HFF-Myc (cell line): ENCODE measurements around the gene JAML.

Experiments
- DNase-seq: peaks from one replicate; pipeline ENCODE4 v3.0.0-alpha.2; 2011; ENCODE audit warnings: low read depth; ENCODE audit errors: extremely low read depth
- H3K4me3 ChIP-seq: replicated peaks from 2 replicates; pipeline ENCODE4 v1.5.1; 2011; ENCODE audit warnings: low read depth, mild to moderate bottlenecking, control low read depth, low read length
- TF ChIP-seq, protein P1 (sequence below): IDR thresholded peaks from 2 replicates; pipeline ENCODE4 v1.5.1; 2012; ENCODE audit warnings: mild to moderate bottlenecking, low read depth, low read length, control low read depth; ENCODE audit errors: missing control alignments

JAML gene

DNA sequence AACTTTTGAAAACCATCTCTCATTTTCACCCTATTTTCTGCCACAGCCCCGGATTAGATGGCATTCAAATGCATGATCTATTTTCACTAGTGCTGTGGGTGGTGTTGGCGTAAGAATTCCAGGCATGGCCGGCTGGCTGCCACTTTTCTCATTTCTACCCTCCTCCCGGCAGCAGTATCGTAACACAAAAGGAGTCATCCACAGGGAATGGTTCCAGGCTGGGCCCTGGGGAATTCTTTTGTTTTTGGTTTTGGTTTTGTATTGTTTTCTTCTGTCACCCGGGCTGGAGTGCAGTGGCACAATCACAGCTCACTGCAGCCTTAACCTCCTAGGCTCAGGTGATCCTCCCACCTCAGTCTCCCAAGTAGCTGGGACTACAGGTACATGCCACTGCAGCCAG, 13.8 kb downstream of the JAML start:
- no peak for DNase-seq
- TF ChIP-seq, protein P1, sequence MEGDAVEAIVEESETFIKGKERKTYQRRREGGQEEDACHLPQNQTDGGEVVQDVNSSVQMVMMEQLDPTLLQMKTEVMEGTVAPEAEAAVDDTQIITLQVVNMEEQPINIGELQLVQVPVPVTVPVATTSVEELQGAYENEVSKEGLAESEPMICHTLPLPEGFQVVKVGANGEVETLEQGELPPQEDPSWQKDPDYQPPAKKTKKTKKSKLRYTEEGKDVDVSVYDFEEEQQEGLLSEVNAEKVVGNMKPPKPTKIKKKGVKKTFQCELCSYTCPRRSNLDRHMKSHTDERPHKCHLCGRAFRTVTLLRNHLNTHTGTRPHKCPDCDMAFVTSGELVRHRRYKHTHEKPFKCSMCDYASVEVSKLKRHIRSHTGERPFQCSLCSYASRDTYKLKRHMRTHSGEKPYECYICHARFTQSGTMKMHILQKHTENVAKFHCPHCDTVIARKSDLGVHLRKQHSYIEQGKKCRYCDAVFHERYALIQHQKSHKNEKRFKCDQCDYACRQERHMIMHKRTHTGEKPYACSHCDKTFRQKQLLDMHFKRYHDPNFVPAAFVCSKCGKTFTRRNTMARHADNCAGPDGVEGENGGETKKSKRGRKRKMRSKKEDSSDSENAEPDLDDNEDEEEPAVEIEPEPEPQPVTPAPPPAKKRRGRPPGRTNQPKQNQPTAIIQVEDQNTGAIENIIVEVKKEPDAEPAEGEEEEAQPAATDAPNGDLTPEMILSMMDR = no peak
- H3K4me3 ChIP-seq = no peak overlapping the region

DNA sequence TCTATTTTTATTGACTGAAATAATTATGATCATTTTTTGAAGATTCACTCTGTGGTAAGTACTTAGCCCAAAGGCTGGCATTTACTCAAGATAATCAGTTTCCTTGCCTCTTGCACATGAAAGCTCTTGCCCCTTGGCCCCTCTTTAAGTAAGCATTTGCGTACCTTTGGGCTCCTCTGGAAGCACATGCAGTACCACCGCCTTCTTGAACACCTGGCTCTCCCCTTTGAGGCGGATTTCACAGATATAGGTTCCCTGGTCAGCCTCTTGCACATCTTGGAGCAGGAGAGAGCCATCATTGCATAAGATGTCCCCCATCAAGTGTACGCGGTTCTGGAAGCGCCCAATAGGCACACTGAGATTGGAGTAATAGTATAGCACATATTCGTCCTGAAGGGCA, 14.5 kb downstream of the JAML start:
- DNase-seq = no peak
- no peak overlapping the region for H3K4me3 ChIP-seq
- TF ChIP-seq, protein P1 = no peak

DNA sequence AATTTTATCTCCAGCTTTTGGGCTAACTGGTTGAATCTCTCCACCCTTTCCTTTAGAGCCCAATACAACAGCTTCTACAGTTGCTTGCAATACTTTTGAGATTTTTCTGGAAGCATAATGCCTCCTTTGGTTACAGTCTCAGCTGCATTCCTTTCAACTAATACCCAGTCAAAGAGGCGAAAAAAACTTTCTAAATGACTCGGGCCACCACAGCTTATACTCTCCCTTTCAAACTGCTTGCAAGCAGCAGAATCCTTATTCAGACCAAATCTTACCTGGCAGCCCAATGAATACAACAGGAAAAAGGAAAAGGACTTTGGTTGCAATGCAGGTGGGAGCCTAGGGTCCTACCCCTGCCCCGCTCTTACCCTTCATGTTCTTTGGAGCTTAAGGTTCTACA, 15.8 kb downstream of the JAML start:
- no peak for DNase-seq
- no peak overlapping the region for H3K4me3 ChIP-seq
- TF ChIP-seq, protein P1 = no peak

DNA sequence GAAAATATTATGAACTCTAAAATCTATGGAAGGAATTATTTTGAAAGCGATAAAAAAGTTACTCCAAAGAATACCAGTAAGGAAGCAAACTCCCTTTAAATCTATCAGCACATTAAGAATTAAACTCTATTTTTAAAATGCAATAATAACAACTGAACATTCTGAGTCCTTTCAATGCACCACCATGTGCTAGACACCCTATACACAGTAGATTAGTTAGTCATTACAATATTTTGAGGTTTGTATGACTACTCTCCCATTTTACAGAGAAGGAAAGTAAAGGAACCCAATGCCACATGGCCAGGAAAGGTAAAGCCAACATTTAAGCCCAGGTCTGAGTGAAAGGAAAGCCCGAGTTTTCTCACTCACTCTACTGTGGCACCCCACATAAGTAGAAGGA, 17.7 kb downstream of the JAML start:
- DNase-seq = no peak
- H3K4me3 ChIP-seq = no peak overlapping the region
- TF ChIP-seq, protein P1 = no peak

DNA sequence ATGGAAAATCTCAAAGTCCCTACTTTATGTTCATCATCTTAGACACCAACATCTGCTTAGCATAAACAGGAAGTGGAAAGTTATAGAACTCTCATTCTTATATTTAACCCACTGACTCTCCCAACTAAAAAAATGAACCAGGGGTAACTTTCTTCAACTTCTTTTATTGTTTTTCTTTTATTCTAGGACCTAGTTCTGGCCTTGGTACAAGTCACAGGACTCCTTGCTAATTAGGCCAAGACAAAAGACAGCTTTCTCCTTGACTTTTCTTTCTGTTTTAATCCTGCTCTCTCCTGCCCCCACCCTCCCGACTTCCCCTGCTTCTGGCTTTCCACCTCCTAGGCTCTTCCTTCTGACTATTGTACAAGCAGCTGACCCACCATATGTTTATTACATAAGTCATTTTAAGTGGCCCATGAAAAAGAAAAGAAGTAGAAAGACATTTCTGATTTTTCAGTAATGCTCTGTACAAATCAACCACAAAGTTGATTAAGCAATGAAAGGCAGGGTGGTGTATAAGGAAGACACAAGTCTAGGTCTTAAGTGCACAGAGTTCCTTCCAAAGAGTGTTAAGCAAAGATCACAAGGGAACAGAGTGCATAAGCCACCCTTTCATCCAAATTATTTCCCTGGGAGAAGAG, 18.3 kb downstream of the JAML start:
- DNase-seq = no peak
- no peak overlapping the region for H3K4me3 ChIP-seq

DNA sequence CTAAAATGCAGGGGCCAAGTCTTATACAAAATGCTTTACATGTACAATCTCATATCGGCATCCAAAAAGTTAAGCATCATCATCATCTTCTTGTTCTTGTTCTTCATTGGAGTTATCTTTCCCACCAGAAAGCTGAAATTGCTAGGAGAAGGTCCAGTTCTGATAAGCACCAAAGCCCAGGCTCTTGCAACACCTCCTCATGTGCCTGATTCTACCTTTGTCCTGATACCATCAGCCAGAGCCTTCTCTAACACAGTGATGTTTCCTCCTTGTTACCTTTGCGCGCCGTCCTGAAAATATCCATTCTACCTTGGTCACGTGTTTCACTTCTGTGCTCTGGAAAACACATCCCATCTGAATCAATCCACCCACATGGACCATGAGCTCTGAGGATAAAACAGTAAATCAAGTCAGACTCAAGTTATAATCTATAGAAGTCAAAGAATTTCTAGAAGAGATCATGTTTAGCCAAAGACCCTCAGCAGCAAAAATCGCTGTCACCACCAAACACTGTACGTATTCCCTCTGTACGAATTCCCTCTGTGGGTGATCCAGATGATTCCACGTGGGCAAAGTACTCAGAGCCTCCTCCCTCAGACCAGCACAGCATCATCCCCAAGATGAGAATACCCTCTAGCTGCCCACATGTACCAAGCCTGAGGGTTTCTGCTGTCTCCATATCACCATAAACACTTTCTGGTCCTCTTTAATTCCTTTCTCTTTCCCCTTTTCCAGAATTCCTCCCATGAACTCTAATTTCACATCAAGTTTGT, 19.0 kb downstream of the JAML start:
- H3K4me3 ChIP-seq = no peak overlapping the region
- TF ChIP-seq, protein P1 = no peak
- DNase-seq = no peak

More for the DNA sequence above, 18.3 kb downstream of the JAML start:
- TF ChIP-seq, protein P1 = no peak
